Astrocyte (in vitro differentiated cells and primary cell): ENCODE results near the gene CRELD2. TPM values are rescaled to one million over a fixed set of nuclear protein-coding genes. Genes with fewer than 3 reads are reported as not detected.
A peak's percentile ranks its signal among the peaks of the same experiment; 100 is the strongest.

Source experiments
- DNase-seq: peaks from one replicate; pipeline ENCODE4 v3.0.0-alpha.2; 2010; ENCODE audit warnings: low read depth
- FAIRE-seq: peaks from 2 replicates; lab custom pipeline; 2011; peaks lifted over from hg19 to GRCh38; lab: Jason Lieb, UNC
- H2AFZ ChIP-seq: 2 replicates; pipeline ENCODE4 v1.6.0; 2012; ENCODE audit warnings: low read depth, low read length, inconsistent platforms
- H3K27ac ChIP-seq: 2 replicates; pipeline ENCODE4 v1.5.1; 2011; ENCODE audit warnings: low read depth, low read length, inconsistent platforms
- H3K27me3 ChIP-seq: 2 replicates; pipeline ENCODE4 v1.6.0; 2011; ENCODE audit warnings: low read length, inconsistent platforms; ENCODE audit not compliant: insufficient read depth
- H3K36me3 ChIP-seq: 2 replicates; pipeline ENCODE4 v1.5.1; 2011; ENCODE audit warnings: low read length, inconsistent platforms; ENCODE audit not compliant: insufficient read depth
- H3K4me1 ChIP-seq: 2 replicates; pipeline ENCODE4 v1.5.1; 2011; ENCODE audit warnings: low read length, inconsistent platforms; ENCODE audit not compliant: insufficient read depth
- H3K4me2 ChIP-seq: 2 replicates; pipeline ENCODE4 v1.6.0; 2012; ENCODE audit warnings: low read length, inconsistent platforms
- H3K4me3 ChIP-seq: 2 replicates; pipeline ENCODE4 v1.5.1; 2011; ENCODE audit warnings: low read depth, mild to moderate bottlenecking, low read length, inconsistent platforms; ENCODE audit not compliant: insufficient read depth
- H3K79me2 ChIP-seq: 2 replicates; pipeline ENCODE4 v1.6.0; 2012; ENCODE audit warnings: mild to moderate bottlenecking, low read length, inconsistent platforms; ENCODE audit not compliant: insufficient read depth
- H3K9ac ChIP-seq: 2 replicates; pipeline ENCODE4 v1.6.0; 2012; ENCODE audit warnings: mild to moderate bottlenecking, low read length, inconsistent platforms
- H3K9me3 ChIP-seq: 2 replicates; pipeline ENCODE4 v1.5.1; 2012; ENCODE audit warnings: low read depth, mild to moderate bottlenecking, low read length, inconsistent platforms; ENCODE audit not compliant: insufficient read depth
- H4K20me1 ChIP-seq: 2 replicates; pipeline ENCODE4 v1.6.0; 2012; ENCODE audit warnings: low read length, inconsistent platforms; ENCODE audit not compliant: insufficient read depth
- H3K27ac Mint-ChIP-seq: one replicate; pipeline ENCODE4 v1.8.0; 2021; ENCODE audit warnings: mild to moderate bottlenecking, mixed read lengths; ENCODE audit not compliant: unreplicated experiment
- H3K27me3 Mint-ChIP-seq: one replicate; pipeline ENCODE4 v1.8.0; 2021; ENCODE audit warnings: low read depth, mixed read lengths; ENCODE audit not compliant: unreplicated experiment
- H3K36me3 Mint-ChIP-seq: one replicate; pipeline ENCODE4 v1.8.0; 2021; ENCODE audit warnings: low read depth, mixed read lengths; ENCODE audit not compliant: unreplicated experiment
- H3K4me1 Mint-ChIP-seq: one replicate; pipeline ENCODE4 v1.8.0; 2021; ENCODE audit warnings: low read depth, mixed read lengths; ENCODE audit not compliant: unreplicated experiment
- H3K4me3 Mint-ChIP-seq: one replicate; pipeline ENCODE4 v1.8.0; 2021; ENCODE audit warnings: mild to moderate bottlenecking, moderate library complexity, mixed read lengths; ENCODE audit not compliant: unreplicated experiment
- H3K9me3 Mint-ChIP-seq: one replicate; pipeline ENCODE4 v1.8.0; 2021; ENCODE audit warnings: mild to moderate bottlenecking, mixed read lengths; ENCODE audit not compliant: unreplicated experiment
- EZH2 ChIP-seq: IDR thresholded peaks from 2 replicates; pipeline ENCODE4 v1.6.1; 2012; ENCODE audit warnings: mild to moderate bottlenecking, low read length, inconsistent platforms; ENCODE audit not compliant: insufficient read depth
- total RNA-seq: library from RNA; stranded (reverse); gene quantifications from 2 replicates; pipeline ENCODE4 v1.2.1, GENCODE V29; 2021
- TF ChIP-seq, protein P1 (sequence below): IDR thresholded peaks from 2 replicates; pipeline ENCODE4 v1.5.1; 2011; ENCODE audit warnings: low read depth, mild to moderate bottlenecking, inconsistent platforms, low read length, moderate library complexity; ENCODE audit not compliant: insufficient read depth

Gene CRELD2
- total RNA-seq, 1 donor from 2014 or later = 49.6 TPM

DNA sequence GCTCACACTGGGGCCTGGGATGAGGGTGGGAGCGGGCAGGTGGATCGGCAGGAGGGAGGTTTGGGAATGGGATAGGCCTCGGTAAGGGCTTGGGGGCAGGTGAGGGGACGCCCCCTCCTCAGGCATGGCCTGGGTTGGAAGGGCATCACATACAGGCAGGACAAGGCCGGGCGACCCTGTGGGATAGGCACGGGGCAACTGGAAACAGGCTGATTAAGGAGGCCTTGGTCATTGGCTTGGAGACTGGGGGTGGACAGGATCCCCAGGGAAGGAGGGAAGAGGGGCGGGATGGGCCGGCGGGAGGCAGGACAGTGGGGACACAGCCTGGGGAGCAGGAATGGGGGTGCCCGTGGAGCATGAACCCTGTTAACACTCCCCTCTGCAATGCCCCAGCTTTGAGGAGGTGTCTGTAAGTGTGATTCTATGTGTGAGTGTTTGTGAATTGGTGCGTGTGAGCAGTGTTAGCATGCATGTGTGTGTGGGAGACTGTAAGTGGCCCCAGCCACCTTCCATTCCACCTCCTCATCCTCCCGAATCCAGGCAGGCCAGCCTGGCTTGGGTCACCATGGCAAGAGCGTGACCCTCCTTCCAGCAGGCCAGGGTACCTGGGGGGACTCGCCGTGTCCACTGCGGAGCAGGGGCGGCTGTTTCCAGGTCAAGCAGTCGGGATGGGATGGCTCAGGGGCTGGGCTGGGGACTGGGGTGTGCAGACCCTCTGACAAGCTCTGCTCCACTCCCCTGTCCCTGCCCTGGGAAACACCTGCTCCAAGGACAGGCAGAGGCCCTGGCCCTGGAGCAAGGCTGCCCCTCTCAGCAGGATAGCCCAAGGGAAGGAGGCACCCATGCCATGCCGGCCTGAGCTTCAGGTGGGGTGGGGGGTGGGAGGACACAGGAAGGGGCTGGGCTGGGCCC is 38.7 kb downstream of the CRELD2 start:
- Histone ChIP-seq H3K36me3 (no peaks in the 10 kb centered on the region), H3K9ac (no peak overlapping the region), H3K79me2 (peaks cover 13% of the 10 kb centered on the region), H3K27me3 (no peaks in the 10 kb centered on the region), H3K4me1 (peaks cover 19% of the 10 kb centered on the region), H4K20me1 (peaks cover 7% of the 10 kb centered on the region), H3K9me3 (no peaks in the 10 kb centered on the region), H3K27ac (no peak overlapping the region), H2AFZ (no peak overlapping the region), H3K4me3 (no peak overlapping the region), H3K4me2 (no peak overlapping the region)
- no peak for TF ChIP-seq EZH2
- TF ChIP-seq, protein P1, sequence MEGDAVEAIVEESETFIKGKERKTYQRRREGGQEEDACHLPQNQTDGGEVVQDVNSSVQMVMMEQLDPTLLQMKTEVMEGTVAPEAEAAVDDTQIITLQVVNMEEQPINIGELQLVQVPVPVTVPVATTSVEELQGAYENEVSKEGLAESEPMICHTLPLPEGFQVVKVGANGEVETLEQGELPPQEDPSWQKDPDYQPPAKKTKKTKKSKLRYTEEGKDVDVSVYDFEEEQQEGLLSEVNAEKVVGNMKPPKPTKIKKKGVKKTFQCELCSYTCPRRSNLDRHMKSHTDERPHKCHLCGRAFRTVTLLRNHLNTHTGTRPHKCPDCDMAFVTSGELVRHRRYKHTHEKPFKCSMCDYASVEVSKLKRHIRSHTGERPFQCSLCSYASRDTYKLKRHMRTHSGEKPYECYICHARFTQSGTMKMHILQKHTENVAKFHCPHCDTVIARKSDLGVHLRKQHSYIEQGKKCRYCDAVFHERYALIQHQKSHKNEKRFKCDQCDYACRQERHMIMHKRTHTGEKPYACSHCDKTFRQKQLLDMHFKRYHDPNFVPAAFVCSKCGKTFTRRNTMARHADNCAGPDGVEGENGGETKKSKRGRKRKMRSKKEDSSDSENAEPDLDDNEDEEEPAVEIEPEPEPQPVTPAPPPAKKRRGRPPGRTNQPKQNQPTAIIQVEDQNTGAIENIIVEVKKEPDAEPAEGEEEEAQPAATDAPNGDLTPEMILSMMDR = no peak
- H3K27ac Mint-ChIP-seq = no peak overlapping the region
- no peaks in the 10 kb centered on the region for H3K36me3 Mint-ChIP-seq
- DNase-seq (no peak), FAIRE-seq (no peak)
- H3K9me3 Mint-ChIP-seq = no peaks in the 10 kb centered on the region
- H3K27me3 Mint-ChIP-seq = peaks cover 6% of the 10 kb centered on the region
- no peak overlapping the region for H3K4me3 Mint-ChIP-seq
- H3K4me1 Mint-ChIP-seq = peaks cover 4% of the 10 kb centered on the region

DNA sequence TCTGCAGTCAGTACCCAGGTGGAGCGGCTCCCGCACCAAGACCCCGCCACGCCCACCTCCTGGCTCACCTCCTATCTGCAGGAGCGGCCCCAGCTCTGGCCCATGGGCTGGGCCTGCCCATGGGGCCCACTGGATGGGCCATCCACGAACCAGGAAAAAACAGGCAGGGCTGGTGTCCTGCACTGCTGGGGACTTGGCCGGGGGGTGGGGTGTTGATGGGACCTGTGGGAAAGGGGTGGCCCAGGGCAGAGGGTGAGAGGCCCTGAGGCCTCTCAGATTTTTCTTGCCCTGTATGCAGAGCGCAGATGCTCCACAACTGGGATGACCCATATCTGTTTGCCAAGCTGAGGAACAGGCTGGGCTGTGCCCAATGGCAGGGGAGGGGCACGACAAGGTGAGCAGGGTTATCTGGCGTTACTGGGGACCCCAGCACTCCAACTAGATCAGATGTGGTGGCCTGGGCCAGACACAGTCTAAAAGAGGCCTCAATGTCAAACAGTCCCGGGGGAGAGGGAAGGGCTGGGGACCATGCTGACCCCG is 39.5 kb downstream of the CRELD2 start:
- Histone ChIP-seq H3K79me2 (peaks cover 18% of the 10 kb centered on the region), H3K27ac (no peak overlapping the region), H3K4me1 (peaks cover 18% of the 10 kb centered on the region), H2AFZ (no peak overlapping the region), H3K9me3 (no peaks in the 10 kb centered on the region), H4K20me1 (peaks cover 9% of the 10 kb centered on the region), H3K4me3 (no peak overlapping the region), H3K36me3 (no peaks in the 10 kb centered on the region), H3K4me2 (no peak overlapping the region), H3K27me3 (no peaks in the 10 kb centered on the region), H3K9ac (no peak overlapping the region)
- Mint-ChIP-seq H3K4me3 (peak overlapping the region; percentile 20), H3K4me1 (no peaks in the 10 kb centered on the region), H3K27me3 (peaks cover 6% of the 10 kb centered on the region), H3K27ac (no peak overlapping the region), H3K36me3 (no peaks in the 10 kb centered on the region), H3K9me3 (no peaks in the 10 kb centered on the region)
- no peak for TF ChIP-seq EZH2
- TF ChIP-seq, protein P1 = no peak
- DNase-seq = no peak
- FAIRE-seq = no peak
